ENCODE results near the gene PMVK. TPM values are rescaled to one million over a fixed set of nuclear protein-coding genes. Genes with fewer than 3 reads are reported as not detected.

PMVK gene
- total and polyA plus RNA-seq, 2 of the 4 experiments (the other 2 are of a cell fraction), result 9.0 to 28.1 TPM

GRCh38 chr1:154937085-154937987 is 817 bp upstream of the PMVK start:
- peak; percentile 85 for ATAC-seq (ENCODE audit: low read depth)
- H3K79me1 ChIP-seq (ENCODE audit: low read depth in 1 of 2, low read length in 2 of 2), result peaks cover 0 to 14% of the 10 kb centered on the region in 2 experiments; a peak in 2 of 4 replicates
- 0% methylated on average over 13 of the region's 36 CpGs; no CpG with 5 or more reads in 1 of the 2 experiments for WGBS, 2 experiments (ENCODE audit: extremely low coverage in 2 of 2, insufficient read length in 1 of 2)
- ChIA-PET CTCF (interaction anchor here (1.0 kb wide), 1 partner anchor 19 kb away, joined by 3 read pairs; the partner anchor contains the start of gene PBXIP1), POLR2A (ENCODE audit: unreplicated experiment) (interaction anchor here (1.0 kb wide), 1 partner anchor 19 kb away, joined by 4 read pairs; the partner anchor contains the start of gene PBXIP1)
- peak overlapping the region; percentile 98 for H2BK5ac ChIP-seq (ENCODE audit: low read depth, low read length, poor library complexity, severe bottlenecking)
- H3K4me3 ChIP-seq (ENCODE audit: insufficient read depth, low read depth, low read length), result peak overlapping the region; percentile 63
- peak overlapping the region; percentile 56 for H4K5ac ChIP-seq (ENCODE audit: low read depth, low read length)
- peak overlapping the region; percentile 99 for H2AFZ ChIP-seq (replicated peaks; ENCODE audit: low read length, poor library complexity)
- peak overlapping the region; percentile 67; the same call in 2 of the 3 replicates for H2BK15ac ChIP-seq (ENCODE audit: low read depth, low read length)
- in situ Hi-C loops (cut with MboI; ENCODE audit: low sequenced_read_pairs) (no loop called here), dilution Hi-C loops (cut with HindIII; ENCODE audit: low sequenced_read_pairs, unreplicated experiment) (no loop called here), intact Hi-C loops (cut with micrococcal nuclease) (loop anchor here (1.0 to 2.0 kb wide), 2 partner anchors 63 to 378 kb away; no protein-coding TSS in a partner anchor)
- peak overlapping the region; percentile 43 for H3K23ac ChIP-seq (ENCODE audit: low read depth, low read length)
- peak overlapping the region; percentile 99 for H3K56ac ChIP-seq (ENCODE audit: extremely low read depth, insufficient read depth, low read length)
- peak overlapping the region; percentile 95 for H4K91ac ChIP-seq (ENCODE audit: insufficient read depth, low read depth, low read length)
- no peaks in the 10 kb centered on the region for H4K20me1 ChIP-seq (ENCODE audit: insufficient read depth, low read length)
- no peak overlapping the region; the same call in 1 of the 2 replicates for H2AK5ac ChIP-seq (ENCODE audit: low read depth, low read length)
- no TSS peak for BruUV-seq (replicated peaks)
- peak overlapping the region; percentile 96 for H3K9ac ChIP-seq (ENCODE audit: low read depth, low read length)
- no peaks in the 10 kb centered on the region for H3K27me3 ChIP-seq (ENCODE audit: control insufficient read depth, insufficient read depth, low read length)
- no peaks in the 10 kb centered on the region for H3K9me3 ChIP-seq (ENCODE audit: control insufficient read depth, insufficient read depth, low read length)
- peak overlapping the region; percentile 94 for H3K27ac ChIP-seq (ENCODE audit: insufficient read depth, low read length)
- peak overlapping the region; percentile 47 for H2AK9ac ChIP-seq (replicated peaks; ENCODE audit: low read depth, low read length, poor library complexity)
- peak overlapping the region; percentile 71 to 93 for H4K8ac ChIP-seq (ENCODE audit: low read depth in 2 of 2, low read length in 2 of 2)
- peak overlapping the region; percentile 81 for H3K4me2 ChIP-seq (ENCODE audit: low read depth, low read length)
- H3K36me3 ChIP-seq (ENCODE audit: control insufficient read depth, insufficient read depth, low read length), result no peaks in the 10 kb centered on the region
- peak overlapping the region; percentile 95 for H2BK20ac ChIP-seq (ENCODE audit: low read depth, low read length)
- peak overlapping the region; percentile 97 for H2BK120ac ChIP-seq (ENCODE audit: low read depth, low read length)
- peaks cover 2% of the 10 kb centered on the region for H3K4me1 ChIP-seq (ENCODE audit: control insufficient read depth, insufficient read depth, low read length)
- peak overlapping the region; percentile 90 for H3K4ac ChIP-seq (ENCODE audit: low read depth, low read length)
- peak overlapping the region; percentile 80 for H3K18ac ChIP-seq (ENCODE audit: low read depth, low read length)
- peaks cover 11% of the 10 kb centered on the region; the same call in 1 of the 2 replicates for H3K9me1 ChIP-seq (ENCODE audit: insufficient read depth, low read length)
- DNase-seq, result peak; percentile 97
- H3K14ac ChIP-seq (replicated peaks; ENCODE audit: low read depth, low read length), result peak overlapping the region; percentile 93
- TF ChIP-seq, protein P1, sequence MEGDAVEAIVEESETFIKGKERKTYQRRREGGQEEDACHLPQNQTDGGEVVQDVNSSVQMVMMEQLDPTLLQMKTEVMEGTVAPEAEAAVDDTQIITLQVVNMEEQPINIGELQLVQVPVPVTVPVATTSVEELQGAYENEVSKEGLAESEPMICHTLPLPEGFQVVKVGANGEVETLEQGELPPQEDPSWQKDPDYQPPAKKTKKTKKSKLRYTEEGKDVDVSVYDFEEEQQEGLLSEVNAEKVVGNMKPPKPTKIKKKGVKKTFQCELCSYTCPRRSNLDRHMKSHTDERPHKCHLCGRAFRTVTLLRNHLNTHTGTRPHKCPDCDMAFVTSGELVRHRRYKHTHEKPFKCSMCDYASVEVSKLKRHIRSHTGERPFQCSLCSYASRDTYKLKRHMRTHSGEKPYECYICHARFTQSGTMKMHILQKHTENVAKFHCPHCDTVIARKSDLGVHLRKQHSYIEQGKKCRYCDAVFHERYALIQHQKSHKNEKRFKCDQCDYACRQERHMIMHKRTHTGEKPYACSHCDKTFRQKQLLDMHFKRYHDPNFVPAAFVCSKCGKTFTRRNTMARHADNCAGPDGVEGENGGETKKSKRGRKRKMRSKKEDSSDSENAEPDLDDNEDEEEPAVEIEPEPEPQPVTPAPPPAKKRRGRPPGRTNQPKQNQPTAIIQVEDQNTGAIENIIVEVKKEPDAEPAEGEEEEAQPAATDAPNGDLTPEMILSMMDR (conservative IDR thresholded peaks at IDR 0.05; ENCODE audit: low read depth, low read length), result peak; percentile 13; the same call in 1 of the 2 replicates
- TF ChIP-seq MAZ (IDR thresholded peaks at IDR 0.05; ENCODE audit: borderline replicate concordance, low read depth, low read length), result peak; percentile 82
- TF ChIP-seq RAD21 (IDR thresholded peaks at IDR 0.05; ENCODE audit: low read length), result no peak
- peak; percentile 66; the same call in 1 of the 2 replicates for TF ChIP-seq POLR2A (IDR thresholded peaks at IDR 0.05; ENCODE audit: low read depth, low read length)
- no peak for TF ChIP-seq MAFK (IDR thresholded peaks at IDR 0.05; ENCODE audit: low read depth, low read length)
- no peak for TF ChIP-seq RCOR1 (IDR thresholded peaks at IDR 0.05; ENCODE audit: insufficient replicate concordance, low read length)
- TF ChIP-seq CEBPB (IDR thresholded peaks at IDR 0.05; ENCODE audit: low read depth, low read length), result 0 out of 2 replicates have a peak, but pooled peaks have one; percentile 4
- TF ChIP-seq, protein P2, sequence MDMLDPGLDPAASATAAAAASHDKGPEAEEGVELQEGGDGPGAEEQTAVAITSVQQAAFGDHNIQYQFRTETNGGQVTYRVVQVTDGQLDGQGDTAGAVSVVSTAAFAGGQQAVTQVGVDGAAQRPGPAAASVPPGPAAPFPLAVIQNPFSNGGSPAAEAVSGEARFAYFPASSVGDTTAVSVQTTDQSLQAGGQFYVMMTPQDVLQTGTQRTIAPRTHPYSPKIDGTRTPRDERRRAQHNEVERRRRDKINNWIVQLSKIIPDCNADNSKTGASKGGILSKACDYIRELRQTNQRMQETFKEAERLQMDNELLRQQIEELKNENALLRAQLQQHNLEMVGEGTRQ (IDR thresholded peaks at IDR 0.05; ENCODE audit: low read depth, low read length), result peak; percentile 24; the same call in 1 of the 2 replicates
- no peak for TF ChIP-seq SMC3 (IDR thresholded peaks at IDR 0.05; ENCODE audit: low read depth, low read length)
- TF ChIP-seq BHLHE40 (IDR thresholded peaks at IDR 0.05; ENCODE audit: low read depth, low read length), result peak; percentile 97
- TF ChIP-seq MXI1 (IDR thresholded peaks at IDR 0.05; ENCODE audit: borderline replicate concordance, low read depth, low read length), result no peak
- TF ChIP-seq RFX5 (IDR thresholded peaks at IDR 0.05; ENCODE audit: low read depth, low read length), result peak; percentile 37; the same call in 1 of the 2 replicates
- TF ChIP-seq CHD1 (IDR thresholded peaks at IDR 0.05; ENCODE audit: low read depth, low read length), result peak; percentile 98; the same call in 1 of the 2 replicates
- TF ChIP-seq NFE2L2 (IDR thresholded peaks at IDR 0.05; ENCODE audit: low read depth, low read length), result peak; percentile 3; the same call in 1 of the 2 replicates

All from IMR-90 (cell line).